Cardiac muscle cell (in vitro differentiated cells and primary cell): ENCODE results near the gene OGDH. TPM values are rescaled to one million over a fixed set of nuclear protein-coding genes. Genes with fewer than 3 reads are reported as not detected.

Experiments
- DNase-seq, 2 donors: peaks; one replicate each; pipeline versions ENCODE4 v3.0.0 to v3.0.0-alpha.2; 2010 to 2017; ENCODE audit warnings: low read depth in 1 of 2, low spot score in 1 of 2
- H3K27ac ChIP-seq: fragments of 200-600 bp; sonication (generic); 2 replicates; pipeline ENCODE4 v1.5.1; 2016
- H3K27me3 ChIP-seq: fragments of 200-600 bp; sonication (generic); 2 replicates; pipeline ENCODE4 v1.6.0; 2016; ENCODE audit warnings: control low read depth
- H3K36me3 ChIP-seq: fragments of 200-600 bp; sonication (generic); 2 replicates; pipeline ENCODE4 v1.5.1; 2016; ENCODE audit warnings: control low read depth
- H3K4me1 ChIP-seq: fragments of 200-600 bp; sonication (generic); 2 replicates; pipeline ENCODE4 v1.8.1; 2017; ENCODE audit warnings: low read depth, mild to moderate bottlenecking, mixed run types
- H3K4me3 ChIP-seq: fragments of 200-600 bp; sonication (generic); 2 replicates; pipeline ENCODE4 v1.5.1; 2016; ENCODE audit warnings: mild to moderate bottlenecking
- H3K9me3 ChIP-seq: fragments of 200-600 bp; sonication (generic); 2 replicates; pipeline ENCODE4 v1.5.1; 2017; ENCODE audit warnings: low read depth, mild to moderate bottlenecking, control low read depth
- polyA plus RNA-seq: library from polyadenylated mRNA; unstranded; fragments of >200 nt; fragmentation: Nextera tagmentation; extraction: Ambion mirVana; gene quantifications from 2 replicates; pipeline ENCODE4 v1.2.1, GENCODE V29; 2016
- total RNA-seq: library from RNA; depleted of rRNA; stranded (reverse); fragments of >200 nt; gene quantifications from 2 replicates; pipeline ENCODE4 v1.2.3, GENCODE V29; 2016
- TF ChIP-seq, protein P1 (sequence below): IDR thresholded peaks from 2 replicates; pipeline ENCODE4 v1.5.1; 2012; ENCODE audit warnings: low read depth, mild to moderate bottlenecking, low read length

OGDH gene
- total and polyA plus RNA-seq, 2 experiments from 2014 or later = 71.9 to 111 TPM

DNA sequence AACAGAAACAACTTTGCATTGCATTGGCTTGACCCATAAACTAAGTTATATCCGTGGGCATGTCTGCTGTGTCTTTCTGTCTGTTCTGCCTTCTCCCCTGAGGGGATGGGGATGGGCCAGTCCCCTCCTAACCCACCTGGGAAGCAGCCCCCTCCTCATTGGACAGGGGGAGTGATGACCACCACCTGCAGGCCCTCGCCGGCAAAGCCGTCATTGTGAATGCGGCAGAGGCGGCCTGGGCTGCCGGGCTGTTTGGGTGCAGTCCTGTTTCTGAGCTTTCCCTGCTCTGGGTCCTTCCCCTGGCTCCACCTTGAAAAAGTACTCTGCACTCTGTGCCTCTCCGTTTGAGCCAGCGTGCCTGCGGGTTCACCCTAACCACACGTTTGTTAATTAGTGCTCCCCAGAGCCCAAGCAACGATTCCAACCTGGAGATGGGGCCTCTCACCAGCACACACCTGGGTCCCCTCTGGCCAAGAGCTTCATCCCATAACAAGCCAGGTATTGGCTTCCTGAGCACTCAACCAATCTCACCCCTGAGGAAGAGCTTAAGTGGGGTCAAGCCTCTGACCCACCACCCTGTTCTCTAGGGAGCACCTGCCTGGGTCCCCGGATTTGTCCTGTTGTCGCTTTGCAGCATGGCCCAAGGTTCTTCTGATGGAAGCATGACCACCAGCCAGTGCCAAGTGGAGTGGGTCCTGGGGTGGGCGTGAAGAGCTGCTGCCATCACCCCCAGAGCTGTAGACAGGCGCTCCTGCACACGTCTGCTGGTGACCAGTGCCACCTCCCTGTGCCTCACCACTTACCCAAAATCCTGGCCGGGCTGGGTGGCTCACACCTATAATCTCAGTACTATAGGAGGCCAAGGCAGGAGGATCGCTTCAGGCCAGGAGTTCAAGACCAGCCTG lies 102.8 kb downstream of the OGDH start:
- Histone ChIP-seq H3K27ac (peak overlapping the region; percentile 51), H3K36me3 (peaks cover 18% of the 10 kb centered on the region), H3K27me3 (no peaks in the 10 kb centered on the region), H3K4me1 (peaks cover 11% of the 10 kb centered on the region), H3K9me3 (no peaks in the 10 kb centered on the region), H3K4me3 (no peak overlapping the region)
- DNase-seq = no peak
- TF ChIP-seq, protein P1, sequence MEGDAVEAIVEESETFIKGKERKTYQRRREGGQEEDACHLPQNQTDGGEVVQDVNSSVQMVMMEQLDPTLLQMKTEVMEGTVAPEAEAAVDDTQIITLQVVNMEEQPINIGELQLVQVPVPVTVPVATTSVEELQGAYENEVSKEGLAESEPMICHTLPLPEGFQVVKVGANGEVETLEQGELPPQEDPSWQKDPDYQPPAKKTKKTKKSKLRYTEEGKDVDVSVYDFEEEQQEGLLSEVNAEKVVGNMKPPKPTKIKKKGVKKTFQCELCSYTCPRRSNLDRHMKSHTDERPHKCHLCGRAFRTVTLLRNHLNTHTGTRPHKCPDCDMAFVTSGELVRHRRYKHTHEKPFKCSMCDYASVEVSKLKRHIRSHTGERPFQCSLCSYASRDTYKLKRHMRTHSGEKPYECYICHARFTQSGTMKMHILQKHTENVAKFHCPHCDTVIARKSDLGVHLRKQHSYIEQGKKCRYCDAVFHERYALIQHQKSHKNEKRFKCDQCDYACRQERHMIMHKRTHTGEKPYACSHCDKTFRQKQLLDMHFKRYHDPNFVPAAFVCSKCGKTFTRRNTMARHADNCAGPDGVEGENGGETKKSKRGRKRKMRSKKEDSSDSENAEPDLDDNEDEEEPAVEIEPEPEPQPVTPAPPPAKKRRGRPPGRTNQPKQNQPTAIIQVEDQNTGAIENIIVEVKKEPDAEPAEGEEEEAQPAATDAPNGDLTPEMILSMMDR = no peak

DNA sequence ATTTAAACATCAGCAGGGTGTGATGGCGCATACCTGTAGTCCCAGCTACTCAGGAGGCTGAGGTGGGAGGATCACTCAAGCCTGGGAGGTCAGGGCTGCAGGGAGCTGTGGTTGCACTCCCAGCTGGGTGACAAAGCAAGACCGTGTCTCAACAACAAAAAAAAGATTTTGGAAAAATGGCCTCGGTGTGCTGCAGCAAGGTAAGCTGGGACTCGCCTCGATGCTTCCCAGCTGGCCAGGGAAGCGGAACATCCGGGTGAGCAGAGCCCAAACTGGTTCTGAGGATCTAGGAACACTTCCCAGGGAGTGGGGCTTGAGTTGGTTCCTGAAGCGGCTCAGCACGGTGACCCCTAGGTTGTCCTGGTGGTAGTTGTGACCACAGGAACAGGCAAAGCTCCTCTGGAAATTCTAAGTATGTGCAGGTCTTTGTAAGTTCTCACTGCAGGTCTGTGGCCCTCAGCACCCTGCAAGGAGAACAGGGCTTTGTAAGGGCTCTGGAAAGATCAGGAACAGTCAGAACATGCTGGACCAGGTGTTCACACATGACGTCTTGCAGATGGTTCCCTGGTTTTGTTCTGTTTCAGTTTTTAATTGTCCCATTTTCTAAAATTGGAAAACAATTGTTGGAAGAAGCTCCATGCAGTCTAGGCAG lies 103.6 kb downstream of the OGDH start:
- Histone ChIP-seq H3K27me3 (no peaks in the 10 kb centered on the region), H3K27ac (peak overlapping the region; percentile 51), H3K36me3 (peaks cover 18% of the 10 kb centered on the region), H3K4me1 (peaks cover 15% of the 10 kb centered on the region), H3K9me3 (no peaks in the 10 kb centered on the region), H3K4me3 (no peak overlapping the region)
- TF ChIP-seq, protein P1 = no peak
- DNase-seq = no peak

DNA sequence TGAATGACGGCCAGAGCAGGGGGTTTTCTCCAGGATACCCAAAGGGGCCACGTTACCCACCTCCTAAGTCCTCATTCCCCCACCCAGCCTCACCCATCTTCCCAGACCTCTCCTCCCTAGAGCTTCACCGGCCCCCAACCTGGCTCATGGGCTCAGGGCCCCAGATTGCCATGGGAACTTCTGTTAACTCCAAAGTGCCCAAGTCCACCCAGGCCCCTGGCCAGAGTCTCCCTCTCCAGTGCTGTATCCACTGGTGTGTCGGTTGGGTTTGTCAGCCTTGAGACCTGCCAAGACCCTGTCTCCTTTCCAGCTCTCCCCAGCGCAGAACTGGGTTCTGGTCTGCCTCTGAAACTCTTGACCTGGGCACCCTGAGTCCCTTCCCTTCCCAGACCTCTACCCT lies 105.1 kb downstream of the OGDH start:
- H3K4me3 ChIP-seq = no peak overlapping the region
- peak overlapping the region; percentile 71 for H3K27ac ChIP-seq
- H3K27me3 ChIP-seq = no peaks in the 10 kb centered on the region
- no peak for DNase-seq
- TF ChIP-seq, protein P1 = no peak
- H3K36me3 ChIP-seq = peaks cover 18% of the 10 kb centered on the region
- H3K4me1 ChIP-seq = peaks cover 15% of the 10 kb centered on the region
- H3K9me3 ChIP-seq = no peaks in the 10 kb centered on the region

DNA sequence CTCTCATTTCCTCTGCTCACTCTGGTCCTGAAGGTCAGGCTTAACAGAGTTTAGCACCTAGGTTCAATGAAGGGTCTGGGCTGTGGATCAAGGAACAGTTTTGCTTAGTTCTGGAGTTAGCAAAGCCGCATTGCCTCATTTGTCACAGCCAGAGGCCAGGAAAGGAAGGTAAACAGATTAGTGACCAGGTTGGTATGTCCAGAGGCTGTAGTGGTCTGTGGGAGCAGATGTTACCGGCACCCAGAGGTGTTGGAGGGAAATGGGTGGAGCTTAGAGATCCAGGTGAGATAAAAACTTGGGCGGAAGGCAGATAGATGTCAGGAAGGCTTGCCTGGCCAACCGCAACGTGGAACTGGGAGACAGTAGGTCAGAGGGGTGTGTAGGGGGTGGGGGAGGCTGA lies 105.6 kb downstream of the OGDH start:
- no peaks in the 10 kb centered on the region for H3K27me3 ChIP-seq
- TF ChIP-seq, protein P1 = no peak
- DNase-seq = no peak

DNA sequence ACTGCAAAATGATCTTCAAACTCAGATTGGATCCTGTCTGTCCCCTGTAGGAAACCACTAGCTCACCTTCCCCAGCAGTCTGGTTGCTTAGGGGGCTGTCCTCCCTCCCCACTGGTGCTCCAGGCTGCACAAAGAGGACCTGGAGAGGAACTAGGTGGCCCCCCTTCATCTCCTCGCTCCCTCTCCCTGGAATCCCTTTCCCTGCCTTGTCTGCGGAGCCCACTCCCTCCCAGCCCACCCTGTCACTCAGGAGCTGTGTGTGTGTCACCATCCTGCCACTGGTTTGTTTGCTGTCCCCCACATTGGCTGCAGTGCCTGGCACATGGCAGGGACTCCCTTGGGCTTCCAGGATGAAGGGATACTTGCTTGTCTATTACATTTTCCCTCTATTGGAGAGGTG lies 106.7 kb downstream of the OGDH start:
- H3K36me3 ChIP-seq = peaks cover 5% of the 10 kb centered on the region
- H3K9me3 ChIP-seq = no peaks in the 10 kb centered on the region
- peaks cover 15% of the 10 kb centered on the region for H3K4me1 ChIP-seq
- H3K27me3 ChIP-seq = no peaks in the 10 kb centered on the region
- peak overlapping the region; percentile 27 for H3K27ac ChIP-seq
- DNase-seq = no peak
- TF ChIP-seq, protein P1 = no peak
- no peak overlapping the region for H3K4me3 ChIP-seq

More for the DNA sequence above, 105.6 kb downstream of the OGDH start:
- Histone ChIP-seq H3K4me1 (peaks cover 15% of the 10 kb centered on the region), H3K4me3 (no peak overlapping the region), H3K27ac (peak overlapping the region; percentile 71), H3K9me3 (no peaks in the 10 kb centered on the region), H3K36me3 (peaks cover 16% of the 10 kb centered on the region)
